ENCODE data around the gene GNAQ. TPM values are rescaled to one million over a fixed set of nuclear protein-coding genes. Genes with fewer than 3 reads are reported as not detected.

GNAQ gene
- total and polyA plus RNA-seq, 2 of the 13 experiments (the other 11 are each of a cell fraction or from before 2014, with no cell fraction given): 16.5 to 17.7 TPM

- BruUV-seq (replicated peaks): no TSS peak
- H3K27me3 ChIP-seq (ENCODE audit: control insufficient read depth in 1 of 2, insufficient read depth in 2 of 2, low read length in 2 of 2): no peaks in the 10 kb centered on the region
- POLR2A ChIA-PET: no interaction called here
- no peak overlapping the region for H3K9ac ChIP-seq (ENCODE audit: insufficient read depth, low read depth, low read length)
- H3K9me3 ChIP-seq (ENCODE audit: low read length): no peaks in the 10 kb centered on the region
- H3K4me3 ChIP-seq (replicated peaks in 1 of 3; ENCODE audit: insufficient read depth in 1 of 3, low read depth in 2 of 3, low read length in 3 of 3): no peak overlapping the region
- CTCF ChIA-PET (ENCODE audit: low intra/inter-chr PET ratio, low total read pairs): no interaction called here
- no peak overlapping the region for H2AFZ ChIP-seq (ENCODE audit: low read length)
- intact Hi-C loops (cut with micrococcal nuclease; ENCODE audit: unreplicated experiment) (no loop called here), in situ Hi-C loops (cut with HindIII; ENCODE audit: extremely low pct_ligation_motif_present, low pct_unique_long_range_greater_than_20kb) (no loop called here)
- WGBS (ENCODE audit: low lambda C conversion rate): 96% methylated on average over 1 of the region's 1 CpG
- TF ChIP-seq FOXA3 (CRISPR knock-in tag; IDR thresholded peaks at IDR 0.05) (no peak), ONECUT2 (CRISPR knock-in tag; IDR thresholded peaks at IDR 0.05) (no peak), ZNF652 (CRISPR knock-in tag; IDR thresholded peaks at IDR 0.05; ENCODE audit: borderline replicate concordance, low read depth) (no peak), MYNN (CRISPR knock-in tag; IDR thresholded peaks at IDR 0.05; ENCODE audit: low read depth) (no peak), SRSF9 (IDR thresholded peaks at IDR 0.05; ENCODE audit: borderline replicate concordance, insufficient read depth, low read depth, low read length, poor library complexity, severe bottlenecking) (no peak), ZSCAN29 (CRISPR knock-in tag; conservative IDR thresholded peaks at IDR 0.05) (no peak), NR3C1 (CRISPR knock-in tag; IDR thresholded peaks at IDR 0.05) (no peak)
- FAIRE-seq: no peak
- no peaks in the 10 kb centered on the region for H3K79me2 ChIP-seq (ENCODE audit: insufficient read depth, low read length)
- peaks cover 0 to 1% of the 10 kb centered on the region in 2 experiments; a peak in 1 of 5 replicates for H3K36me3 ChIP-seq (replicated peaks in 1 of 2; ENCODE audit: control insufficient read depth in 1 of 2, insufficient read depth in 2 of 2, low read length in 2 of 2)
- H3K4me2 ChIP-seq (ENCODE audit: low read depth, low read length): no peak overlapping the region
- no peak for ATAC-seq
- no peak for DNase-seq (ENCODE audit: low spot score)
- H4K20me1 ChIP-seq (ENCODE audit: insufficient read depth, low read length): no peaks in the 10 kb centered on the region
- peaks cover 59% of the 10 kb centered on the region for H3K4me1 ChIP-seq (ENCODE audit: insufficient read depth, low read length)
- no peak overlapping the region for H3K27ac ChIP-seq (ENCODE audit: extremely low read length, insufficient read depth, low read length)
Observed at GRCh38 chr9:77811832-77812231, 219.8 kb downstream of the GNAQ start.

- Histone ChIP-seq H3K27ac (ENCODE audit: extremely low read length, insufficient read depth, low read length) (no peak overlapping the region), H2AFZ (ENCODE audit: low read length) (no peak overlapping the region), H3K4me2 (ENCODE audit: low read depth, low read length) (no peak overlapping the region), H3K79me2 (ENCODE audit: insufficient read depth, low read length) (no peaks in the 10 kb centered on the region), H3K36me3 (replicated peaks in 1 of 2; ENCODE audit: control insufficient read depth in 1 of 2, insufficient read depth in 2 of 2, low read length in 2 of 2) (peaks cover 0 to 1% of the 10 kb centered on the region in 2 experiments; a peak in 1 of 5 replicates), H4K20me1 (ENCODE audit: insufficient read depth, low read length) (no peaks in the 10 kb centered on the region), H3K4me1 (ENCODE audit: insufficient read depth, low read length) (peaks cover 69% of the 10 kb centered on the region), H3K27me3 (ENCODE audit: control insufficient read depth in 1 of 2, insufficient read depth in 2 of 2, low read length in 2 of 2) (no peaks in the 10 kb centered on the region), H3K4me3 (replicated peaks in 1 of 3; ENCODE audit: insufficient read depth in 1 of 3, low read depth in 2 of 3, low read length in 3 of 3) (no peak overlapping the region), H3K9ac (ENCODE audit: insufficient read depth, low read depth, low read length) (no peak overlapping the region), H3K9me3 (ENCODE audit: low read length) (no peaks in the 10 kb centered on the region)
- BruUV-seq (replicated peaks): no TSS peak
- FAIRE-seq (no peak), DNase-seq (ENCODE audit: low spot score) (no peak), ATAC-seq (no peak)
- intact Hi-C loops (cut with micrococcal nuclease; ENCODE audit: unreplicated experiment): no loop called here
- CTCF ChIA-PET (ENCODE audit: low intra/inter-chr PET ratio, low total read pairs): no interaction called here
- WGBS (ENCODE audit: low lambda C conversion rate): 96% methylated on average over 4 of the region's 4 CpGs
- in situ Hi-C loops (cut with HindIII; ENCODE audit: extremely low pct_ligation_motif_present, low pct_unique_long_range_greater_than_20kb): no loop called here
- TF ChIP-seq LCORL (IDR thresholded peaks at IDR 0.05) (no peak), LCORL (CRISPR knock-in tag; IDR thresholded peaks at IDR 0.05) (no peak), TERF1 (CRISPR knock-in tag; IDR thresholded peaks at IDR 0.05) (no peak), ZBTB25 (CRISPR knock-in tag; IDR thresholded peaks at IDR 0.05) (no peak)
- POLR2A ChIA-PET: no interaction called here
Observed at GRCh38 chr9:77810637-77811119, 220.9 kb downstream of the GNAQ start.

Data from HepG2 (cell line).